Right lobe of liver (tissue), 6 donors: ENCODE measurements around the gene INPPL1. TPM values are rescaled to one million over a fixed set of nuclear protein-coding genes. Genes with fewer than 3 reads are reported as not detected.
A peak's percentile ranks its signal among the peaks of the same experiment; 100 is the strongest.

ENCODE experiments used
- ATAC-seq, 4 donors: fragments of 200-7000 bp; cut with Tn5 transposase; one replicate each; pipeline ENCODE4 v1.9.1; 2020; ENCODE audit warnings: mild to moderate bottlenecking in 4 of 4, moderate library complexity in 4 of 4
- DNase-seq, 3 donors: peaks; one replicate each; pipeline ENCODE4 v3.0.0-alpha.2; 2020
- H3K27ac ChIP-seq, 3 donors: fragments of 200-600 bp; one replicate each; pipeline ENCODE4 v1.8.0; 2022
- H3K27me3 ChIP-seq, 2 donors: fragments of 200-600 bp; one replicate each; pipeline ENCODE4 v1.8.0; 2022
- H3K36me3 ChIP-seq, 4 donors: fragments of 200-600 bp; sonication (generic) in 1 of 4; one replicate each; pipeline versions ENCODE4 v1.5.1 to v1.8.0; 2017 to 2022; ENCODE audit warnings: control low read depth in 1 of 4
- H3K4me1 ChIP-seq, 4 donors: fragments of 200-600 bp; sonication (generic) in 1 of 4; one replicate each; pipeline versions ENCODE4 v1.5.1 to v1.8.0; 2017 to 2022; ENCODE audit warnings: control low read depth in 1 of 4
- H3K4me3 ChIP-seq, 3 donors: fragments of 200-600 bp; one replicate each; pipeline ENCODE4 v1.8.0; 2022
- H3K9me3 ChIP-seq, 4 donors: fragments of 200-600 bp; sonication (generic) in 1 of 4; one replicate each; pipeline versions ENCODE4 v1.5.1 to v1.8.0; 2017 to 2022; ENCODE audit warnings: control low read depth in 1 of 4
- POLR2A ChIP-seq: fragments of 450-650 bp; IDR thresholded peaks from one replicate; pipeline ENCODE4 v1.6.1; 2017; ENCODE audit warnings: antibody characterized with exemption, mild to moderate bottlenecking
- WGBS: methylation state at CpG from one replicate; pipeline ENCODE4 v1.1.6; 2018; ENCODE audit warnings: low coverage, low lambda C conversion rate; ENCODE audit not compliant: insufficient coverage; ENCODE audit errors: missing lambda C conversion rate; 5-methylcytosine and 5-hydroxymethylcytosine counted together
- intact Hi-C, 2 donors: fragments of 100-400 bp; cut with DNase I; formaldehyde crosslinking; loops; one replicate each; pipeline versions ENCODE4 v1.11.2 to v1.14.1; 2022
- total RNA-seq, 6 experiments: library from RNA; depleted of rRNA in 2 of 6; stranded (reverse); fragments of >200 nt in 2 of 6; fragmentation: NEBNext Ultra II Directional in 3 of 6; extraction: Animal tissue kit (Norgen Biotek cat#: 25700) in 3 of 6; gene quantifications; one replicate each; pipeline versions ENCODE4 v1.1.0 to v1.2.4, GENCODE V29; 2016 to 2023
- TF ChIP-seq, protein P1 (sequence below), 4 donors: fragments of 200-600 bp in 3 of 4; fragments of 450-650 bp in 1 of 4; IDR thresholded peaks; one replicate each; pipeline versions ENCODE4 v1.5.1 to v1.8.0; 2016 to 2022; ENCODE audit warnings: antibody characterized with exemption in 4 of 4, mild to moderate bottlenecking in 2 of 4
- donor health status: DM: no; HTN: yes; CAD: no.
- donor health status: DM: no; HTN: no; CAD: no.
- donor health status: DM: no; HTN: no; CAD: no.
- donor health status: DM: no; HTN: yes; CAD: no.
- donor health status: DM: no; HTN: yes; CAD: no.

The INPPL1 gene
- total RNA-seq, 6 experiments from 2014 or later, result 23.2 to 46.5 (median 37.4) TPM

DNA sequence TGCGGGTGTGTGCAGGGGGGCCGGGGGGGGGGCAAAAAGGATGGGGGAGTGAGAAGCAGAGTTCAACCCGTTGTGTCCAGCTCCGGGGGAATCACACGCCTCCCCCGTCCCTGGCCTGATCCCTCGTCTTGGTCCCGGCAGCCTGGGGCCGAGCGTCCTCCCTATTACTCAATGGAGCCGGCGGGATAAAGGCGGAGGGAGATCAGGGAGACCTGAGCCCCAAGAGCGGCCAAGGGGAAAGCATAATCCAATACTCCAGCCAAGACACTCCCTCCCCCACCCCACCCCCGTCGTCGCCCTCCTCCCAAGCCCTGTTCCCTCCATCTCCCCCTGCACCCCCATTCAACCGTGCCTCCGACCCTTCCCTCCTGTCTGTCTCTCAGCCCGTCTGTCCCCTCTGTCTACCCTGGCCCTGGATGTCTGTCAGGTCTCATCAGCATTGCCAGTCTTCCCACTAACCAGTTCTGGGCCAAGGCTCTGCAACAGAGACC, 16.8 kb downstream of the INPPL1 start:
- WGBS, result 7% methylated on average over 11 of the region's 20 CpGs
- H3K36me3 ChIP-seq, result peaks cover under 1 to 13% (median 3%) of the 10 kb centered on the region in 4 donors
- TF ChIP-seq POLR2A, result no peak
- TF ChIP-seq, protein P1, sequence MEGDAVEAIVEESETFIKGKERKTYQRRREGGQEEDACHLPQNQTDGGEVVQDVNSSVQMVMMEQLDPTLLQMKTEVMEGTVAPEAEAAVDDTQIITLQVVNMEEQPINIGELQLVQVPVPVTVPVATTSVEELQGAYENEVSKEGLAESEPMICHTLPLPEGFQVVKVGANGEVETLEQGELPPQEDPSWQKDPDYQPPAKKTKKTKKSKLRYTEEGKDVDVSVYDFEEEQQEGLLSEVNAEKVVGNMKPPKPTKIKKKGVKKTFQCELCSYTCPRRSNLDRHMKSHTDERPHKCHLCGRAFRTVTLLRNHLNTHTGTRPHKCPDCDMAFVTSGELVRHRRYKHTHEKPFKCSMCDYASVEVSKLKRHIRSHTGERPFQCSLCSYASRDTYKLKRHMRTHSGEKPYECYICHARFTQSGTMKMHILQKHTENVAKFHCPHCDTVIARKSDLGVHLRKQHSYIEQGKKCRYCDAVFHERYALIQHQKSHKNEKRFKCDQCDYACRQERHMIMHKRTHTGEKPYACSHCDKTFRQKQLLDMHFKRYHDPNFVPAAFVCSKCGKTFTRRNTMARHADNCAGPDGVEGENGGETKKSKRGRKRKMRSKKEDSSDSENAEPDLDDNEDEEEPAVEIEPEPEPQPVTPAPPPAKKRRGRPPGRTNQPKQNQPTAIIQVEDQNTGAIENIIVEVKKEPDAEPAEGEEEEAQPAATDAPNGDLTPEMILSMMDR (IDR thresholded peaks at IDR 0.05), result no peak
- intact Hi-C loops, result no loop called here
- H3K4me3 ChIP-seq, result no peak overlapping the region
- H3K4me1 ChIP-seq, result peaks cover 0 to 13% (median 3%) of the 10 kb centered on the region in 4 donors
- ATAC-seq, result no peak
- no peaks in the 10 kb centered on the region for H3K9me3 ChIP-seq
- no peak for DNase-seq
- H3K27me3 ChIP-seq, result peaks cover 0 to 4% of the 10 kb centered on the region in 2 donors
- H3K27ac ChIP-seq, result no peak overlapping the region

- Histone ChIP-seq H3K27me3 (peaks cover 0 to 4% of the 10 kb centered on the region in 2 donors), H3K27ac (no peak overlapping the region), H3K4me3 (no peak overlapping the region), H3K4me1 (peaks cover 0 to 13% (median 3%) of the 10 kb centered on the region in 4 donors), H3K36me3 (peaks cover 0 to 5% (median 1%) of the 10 kb centered on the region in 4 donors), H3K9me3 (no peaks in the 10 kb centered on the region)
- DNase-seq (no peak), ATAC-seq (no peak)
- TF ChIP-seq POLR2A, result no peak
- TF ChIP-seq, protein P1 (IDR thresholded peaks at IDR 0.05), result no peak
- intact Hi-C loops, result no loop called here
- 85% methylated on average over 2 of the region's 2 CpGs for WGBS
Observed at GRCh38 chr11:72242141-72242540, 17.6 kb downstream of the INPPL1 start.

DNA sequence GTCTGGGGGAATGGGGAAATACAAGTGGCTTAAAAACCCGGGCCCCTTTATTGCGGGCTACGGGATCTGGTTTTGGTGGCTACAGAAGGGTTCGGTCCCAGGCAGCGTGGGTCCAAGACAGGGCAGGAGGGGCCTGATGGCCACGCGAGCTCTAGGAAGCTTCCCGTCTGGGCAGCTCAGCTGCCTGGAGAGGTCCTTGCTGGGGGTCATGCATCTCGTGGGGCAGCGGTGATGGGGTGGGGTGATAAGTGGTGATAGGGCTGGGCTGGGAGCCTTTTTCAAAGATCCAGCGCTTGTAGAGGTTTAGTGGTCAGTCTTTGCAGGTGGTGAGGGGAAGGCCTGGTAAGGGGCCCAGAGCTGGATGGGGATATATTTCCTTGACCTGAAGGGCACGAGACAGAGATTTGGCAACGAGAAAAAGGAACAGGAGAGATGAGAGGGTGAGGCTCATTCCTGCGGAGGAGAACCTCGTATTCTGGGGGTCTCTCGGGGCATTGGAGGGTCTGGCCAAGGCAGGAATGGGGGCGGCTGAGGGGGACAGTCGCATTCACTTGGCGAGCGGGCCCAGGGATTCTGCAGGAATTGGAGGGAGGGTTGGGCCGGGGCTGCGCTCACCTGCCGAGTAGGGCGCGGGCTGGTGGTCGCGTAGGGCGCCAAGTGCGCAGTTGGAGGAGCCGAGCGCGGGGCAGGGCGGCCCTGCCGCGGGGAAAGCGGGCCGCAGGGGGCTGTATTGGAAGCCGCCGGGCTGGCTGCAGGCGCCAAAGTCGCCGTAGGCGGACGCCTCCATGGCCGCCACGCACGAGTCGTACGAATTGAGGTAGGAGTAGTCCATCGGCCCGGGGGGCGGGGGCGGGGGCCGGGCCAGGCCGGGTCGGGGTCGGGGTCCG, 18.8 kb downstream of the INPPL1 start:
- 16% methylated on average over 8 of the region's 58 CpGs for WGBS

DNA sequence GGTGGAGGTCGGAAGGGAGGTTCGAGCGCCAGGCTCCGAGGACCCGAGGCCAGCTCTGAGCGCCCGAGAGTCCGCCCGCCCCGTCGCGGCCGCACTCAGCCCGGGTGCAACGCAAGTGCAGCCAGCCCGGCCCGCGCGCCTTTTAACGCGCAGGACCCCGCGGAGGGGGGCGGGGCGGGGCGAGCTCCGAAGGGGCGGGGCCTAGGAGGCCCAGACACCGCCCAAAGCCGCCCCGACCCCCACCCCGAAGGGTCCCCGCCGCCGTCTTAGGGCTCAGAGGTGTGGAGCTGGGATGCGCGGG, 19.4 kb downstream of the INPPL1 start, which contains the start of gene PHOX2A:
TSS of gene PHOX2A (minus strand) at position 117 of the 301 bp plus-strand sequence. CDS start 172 bp downstream, outside the sequence.
- WGBS, result 0% methylated on average over 1 of the region's 37 CpGs
- DNase-seq (no peak), ATAC-seq (no peak)
- Histone ChIP-seq H3K4me3 (no peak within 1 kb of the TSS), H3K36me3 (no peaks in the 10 kb centered on the region), H3K27ac (no peak within 1 kb of the TSS), H3K4me1 (peaks cover 0 to 13% (median 3%) of the 10 kb centered on the region in 4 donors), H3K27me3 (peaks cover 0 to 4% of the 10 kb centered on the region in 2 donors), H3K9me3 (no peaks in the 10 kb centered on the region)
- intact Hi-C loops, result no loop called here
- no peak for TF ChIP-seq POLR2A
- TF ChIP-seq, protein P1 (IDR thresholded peaks at IDR 0.05), result no peak

More for the DNA sequence above, 18.8 kb downstream of the INPPL1 start:
- ATAC-seq (no peak), DNase-seq (peak in 1 of 3 donors; percentile 52)
- TF ChIP-seq, protein P1 (IDR thresholded peaks at IDR 0.05), result no peak
- no peak for TF ChIP-seq POLR2A
- Histone ChIP-seq H3K36me3 (no peaks in the 10 kb centered on the region), H3K27me3 (peaks cover 0 to 4% of the 10 kb centered on the region in 2 donors), H3K27ac (no peak overlapping the region), H3K4me1 (peaks cover 0 to 13% (median 3%) of the 10 kb centered on the region in 4 donors), H3K9me3 (no peaks in the 10 kb centered on the region), H3K4me3 (no peak overlapping the region)
- intact Hi-C loops, result no loop called here
